HG03103 (cell line): ENCODE data around the gene ADISSP.
A peak's percentile ranks its signal among the peaks of the same experiment; 100 is the strongest.
"Not testable (repeated sequence)": the region's sequence is repeated elsewhere in the genome, so short reads cannot be mapped to it uniquely, and the experiment has no call there.

Experiments used
- ATAC-seq: cut with Tn5 transposase; IDR thresholded peaks from one replicate; pipeline ENCODE4 v1.9.1; 2021; ENCODE audit warnings: low read depth; ENCODE audit not compliant: unreplicated experiment

The ADISSP gene

DNA sequence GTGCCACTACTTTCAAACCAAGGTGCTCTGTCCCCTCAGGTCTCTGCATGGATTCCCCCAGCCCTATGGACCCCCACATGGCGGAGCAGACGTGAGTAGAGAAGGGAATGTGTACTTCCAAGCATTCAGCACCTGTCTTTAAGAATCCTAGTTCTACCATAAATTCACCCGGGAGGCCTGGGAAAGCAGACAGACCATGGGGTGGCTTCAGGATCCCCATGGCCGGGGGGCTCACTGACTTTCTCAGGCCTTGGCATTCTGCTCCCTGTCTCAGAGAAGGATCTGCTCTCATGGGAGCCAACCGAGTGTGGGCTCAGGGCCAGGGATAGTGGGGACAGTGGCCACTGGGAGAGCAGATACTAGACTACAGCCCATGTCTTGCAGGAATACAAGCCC lies 30.8 kb upstream of the ADISSP start:
- no peak for ATAC-seq

DNA sequence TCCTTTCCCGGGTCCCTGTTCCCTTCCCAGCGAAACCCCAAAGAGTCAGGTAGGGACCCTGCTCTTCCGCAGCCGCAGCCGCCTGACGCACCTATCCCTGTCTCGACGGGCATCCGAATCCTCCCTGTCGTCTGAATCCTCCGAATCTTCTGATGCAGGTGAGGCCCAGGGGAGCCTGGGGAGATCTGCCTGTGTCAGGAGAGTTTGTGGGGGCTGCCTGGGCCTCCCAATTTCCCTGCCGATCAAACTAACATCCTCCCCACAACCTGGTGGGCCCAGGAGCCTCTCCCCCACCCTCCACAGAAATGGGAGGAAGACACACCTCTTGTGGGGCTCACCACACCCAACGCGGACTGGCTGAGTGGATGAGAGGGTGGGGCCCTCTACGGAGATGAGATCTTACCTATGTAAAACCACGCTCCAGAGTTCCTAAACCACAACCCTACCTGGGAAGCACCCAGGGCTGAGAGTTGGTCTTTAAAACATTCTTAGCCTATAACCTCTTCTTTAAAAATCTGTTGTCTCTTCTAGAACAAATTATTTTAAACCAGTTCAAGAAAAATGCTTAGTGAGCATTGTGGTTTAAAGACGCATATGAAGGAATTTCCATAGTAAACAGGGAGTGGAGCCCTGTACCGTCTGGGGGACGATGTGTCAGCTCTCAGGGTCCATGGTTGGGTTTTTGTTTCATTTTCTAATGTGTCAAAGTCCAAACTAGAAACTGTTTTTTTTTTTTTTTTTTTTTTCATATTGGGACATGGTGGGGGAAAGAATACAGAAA lies 30.2 kb upstream of the ADISSP start:
- no peak for ATAC-seq

DNA sequence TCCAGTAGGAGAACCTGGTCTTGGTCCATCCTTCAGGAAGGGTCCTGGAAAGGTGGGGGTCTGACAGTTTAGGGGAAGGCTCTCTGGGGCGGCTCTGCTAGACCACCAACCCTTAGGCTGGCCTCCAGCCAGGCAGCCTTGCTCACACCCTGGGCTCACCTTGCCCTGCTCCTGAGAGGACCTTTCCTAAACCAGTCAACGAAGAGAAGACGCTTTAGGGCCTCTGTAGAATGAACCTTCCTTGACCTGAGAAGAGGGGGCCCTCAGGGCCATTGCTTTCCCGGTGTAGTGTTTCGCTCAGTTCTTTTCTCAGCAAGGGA lies 29.6 kb upstream of the ADISSP start:
- no peak for ATAC-seq

DNA sequence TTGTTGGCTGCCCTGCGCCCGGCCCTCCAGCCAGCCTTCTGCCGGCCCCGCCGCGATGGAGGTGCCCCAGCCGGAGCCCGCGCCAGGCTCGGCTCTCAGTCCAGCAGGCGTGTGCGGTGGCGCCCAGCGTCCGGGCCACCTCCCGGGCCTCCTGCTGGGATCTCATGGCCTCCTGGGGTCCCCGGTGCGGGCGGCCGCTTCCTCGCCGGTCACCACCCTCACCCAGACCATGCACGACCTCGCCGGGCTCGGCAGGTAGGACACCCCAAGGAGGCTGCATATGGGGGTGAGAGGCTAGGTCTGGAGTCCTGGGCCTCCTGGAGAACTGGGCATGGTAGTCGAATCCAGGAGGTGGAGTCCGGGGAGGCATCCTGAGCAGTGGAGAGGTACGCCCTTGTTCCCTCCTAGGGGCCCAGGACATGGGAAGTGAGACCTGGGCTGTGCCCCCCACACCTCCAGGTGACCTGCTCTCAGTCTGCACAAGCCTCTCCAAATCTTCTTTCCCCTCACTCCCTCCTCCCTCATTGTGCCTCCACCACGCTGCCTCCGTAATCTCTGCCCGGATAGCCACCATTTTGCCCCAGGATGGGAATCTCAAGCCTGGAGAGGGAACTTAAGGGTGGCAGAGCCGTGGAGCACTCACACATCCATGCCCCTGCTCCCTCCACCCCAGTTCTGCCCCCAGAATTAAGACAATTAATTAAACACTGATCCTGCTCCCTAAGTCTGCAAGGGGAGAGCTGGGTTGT lies 29.1 kb upstream of the ADISSP start:
- ATAC-seq = peak; percentile 3

DNA sequence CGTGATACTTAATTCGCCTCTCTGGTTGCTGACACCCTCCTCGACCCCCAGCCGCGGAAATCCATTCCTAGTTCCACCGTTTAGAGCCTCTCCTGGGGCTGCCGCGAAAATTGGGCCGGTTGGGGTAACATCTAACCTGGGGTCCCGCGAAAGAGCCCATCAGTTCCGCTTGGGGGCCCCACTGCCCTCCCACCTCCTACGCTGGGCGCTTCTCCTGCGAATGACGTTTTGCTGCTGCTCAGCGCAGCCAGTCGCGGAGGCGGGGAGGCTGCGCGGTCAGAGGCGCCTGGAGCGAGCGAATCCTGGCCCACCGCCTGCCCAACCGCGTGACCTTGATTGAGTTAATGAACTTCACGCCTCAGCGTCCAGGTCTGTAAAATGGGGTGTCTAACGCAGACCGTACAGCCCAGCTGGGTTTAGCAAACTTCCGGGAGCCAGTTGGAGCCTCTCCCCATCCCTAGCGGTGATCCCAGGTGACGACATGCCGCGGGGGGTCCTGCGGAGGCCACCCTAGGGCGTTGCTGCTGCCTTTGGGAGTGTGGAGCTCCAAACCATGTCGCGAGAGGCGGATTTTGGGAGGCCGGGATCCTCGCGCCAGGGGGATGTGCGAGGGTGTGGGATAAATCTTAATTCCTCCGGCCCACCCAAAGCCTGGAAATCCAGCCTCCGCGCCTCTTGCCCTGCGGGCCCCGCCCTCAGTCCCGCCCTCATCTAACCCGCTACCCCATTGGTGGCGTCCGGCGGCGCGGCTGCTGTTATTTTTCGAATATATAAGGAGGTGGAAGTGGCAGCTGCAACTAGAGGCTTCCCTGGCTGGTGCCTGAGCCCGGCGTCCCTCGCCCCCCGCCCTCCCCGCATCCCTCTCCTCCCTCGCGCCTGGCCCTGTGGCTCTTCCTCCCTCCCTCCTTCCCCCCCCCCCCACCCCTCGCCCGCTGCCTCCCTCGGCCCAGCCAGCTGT lies 28.2 kb upstream of the ADISSP start, which contains the start of gene CDC25B:
Gene CDC25B (plus strand): TSS at position 800 of the 958 bp plus-strand sequence. CDS start 222 bp downstream, outside the sequence.
- ATAC-seq = peak; percentile 46

DNA sequence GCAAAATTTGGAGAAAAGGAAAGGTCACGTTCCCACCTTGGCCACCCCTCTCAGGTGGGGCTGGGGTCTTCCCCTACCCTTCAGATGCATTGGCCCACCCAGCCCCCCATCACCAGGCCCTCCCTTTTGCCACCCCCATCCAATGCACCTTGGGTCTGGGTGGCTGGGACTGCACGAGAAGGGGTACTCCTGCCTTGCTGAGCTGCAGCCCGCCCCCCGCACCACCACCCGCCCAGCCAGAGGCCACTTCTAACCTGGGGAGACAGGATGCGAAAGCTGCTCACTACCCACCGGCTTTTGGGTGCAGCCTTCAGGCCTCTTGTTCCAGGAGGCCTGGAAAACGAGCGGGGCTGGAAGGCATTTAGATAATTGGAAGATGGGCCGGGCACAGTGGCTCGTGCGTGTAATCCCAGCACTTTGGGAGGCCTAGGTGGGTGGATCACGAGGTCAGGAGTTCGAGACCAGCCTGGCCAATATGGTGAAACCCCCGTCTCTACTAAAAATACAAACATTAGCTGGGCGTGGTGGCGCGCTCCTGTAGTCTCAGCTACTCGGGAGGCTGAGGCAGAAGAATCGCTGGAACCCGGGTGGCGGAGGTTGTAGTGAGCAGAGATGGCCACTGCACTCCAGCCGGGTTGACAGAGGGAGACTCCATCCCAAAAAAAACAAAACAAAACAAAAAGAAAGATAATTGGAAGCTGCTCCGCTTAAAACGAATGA lies 27.3 kb upstream of the ADISSP start:
- ATAC-seq = no peak

DNA sequence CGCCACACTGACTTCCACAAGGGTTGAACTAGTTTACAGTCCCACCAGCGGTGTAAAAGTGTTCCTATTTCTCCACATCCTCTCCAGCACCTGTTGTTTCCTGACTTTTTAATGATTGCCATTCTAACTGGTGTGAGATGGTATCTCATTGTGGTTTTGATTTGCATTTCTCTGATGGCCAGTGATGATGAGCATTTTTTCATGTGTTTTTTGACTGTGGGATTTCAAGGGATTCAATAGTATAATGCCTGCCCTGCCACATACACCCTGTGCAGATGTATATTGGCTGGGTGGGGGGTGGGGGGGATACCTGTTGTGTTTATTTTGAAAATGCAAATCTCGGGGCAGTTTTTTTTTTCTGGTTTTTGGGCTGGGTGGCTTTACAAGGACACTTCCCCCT lies 26.6 kb upstream of the ADISSP start:
- ATAC-seq = not testable (repeated sequence)

DNA sequence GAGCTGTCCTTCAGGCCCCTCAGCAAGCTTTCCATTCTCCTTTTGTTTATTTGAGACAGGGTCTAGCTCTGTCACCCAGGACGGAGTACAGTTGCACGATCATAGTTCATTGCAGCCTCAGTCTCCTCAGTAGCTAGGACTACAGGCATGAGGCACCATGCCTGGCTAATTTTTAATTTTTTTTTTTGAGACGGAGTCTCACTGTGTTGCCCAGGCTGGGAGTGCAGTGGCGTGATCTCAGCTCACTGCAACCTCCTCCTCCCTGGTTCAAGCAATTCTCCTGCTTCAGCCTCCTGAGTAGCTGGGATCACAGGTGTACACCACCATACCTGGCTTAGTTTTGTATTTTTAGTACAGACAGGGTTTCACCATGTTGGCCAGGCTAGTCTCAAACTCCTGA lies 21.6 kb upstream of the ADISSP start:
- not testable (repeated sequence) for ATAC-seq

DNA sequence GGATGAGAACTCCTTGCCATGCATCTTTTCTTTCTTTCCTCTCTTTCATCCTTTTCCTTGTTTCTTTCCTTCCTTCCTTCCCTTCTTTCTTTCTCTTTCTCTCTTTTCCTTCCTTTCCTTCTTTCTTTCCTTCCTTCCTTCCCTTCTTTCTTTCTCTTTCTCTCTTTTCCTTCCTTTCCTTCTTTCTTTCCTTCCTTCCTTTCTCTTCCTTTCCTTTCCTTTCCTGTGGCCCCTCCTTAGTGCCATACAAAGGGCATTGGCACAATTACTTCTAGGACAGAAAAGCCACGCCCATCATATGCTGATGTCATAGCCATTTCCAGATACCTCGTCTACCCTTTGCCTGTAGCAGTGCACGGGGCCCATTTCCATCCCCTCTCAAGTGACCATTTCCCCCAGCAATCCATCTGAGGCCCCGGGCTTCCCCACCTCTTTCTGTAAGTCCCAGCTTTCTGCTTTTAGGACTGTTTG lies 21.2 kb upstream of the ADISSP start:
- ATAC-seq = no peak

DNA sequence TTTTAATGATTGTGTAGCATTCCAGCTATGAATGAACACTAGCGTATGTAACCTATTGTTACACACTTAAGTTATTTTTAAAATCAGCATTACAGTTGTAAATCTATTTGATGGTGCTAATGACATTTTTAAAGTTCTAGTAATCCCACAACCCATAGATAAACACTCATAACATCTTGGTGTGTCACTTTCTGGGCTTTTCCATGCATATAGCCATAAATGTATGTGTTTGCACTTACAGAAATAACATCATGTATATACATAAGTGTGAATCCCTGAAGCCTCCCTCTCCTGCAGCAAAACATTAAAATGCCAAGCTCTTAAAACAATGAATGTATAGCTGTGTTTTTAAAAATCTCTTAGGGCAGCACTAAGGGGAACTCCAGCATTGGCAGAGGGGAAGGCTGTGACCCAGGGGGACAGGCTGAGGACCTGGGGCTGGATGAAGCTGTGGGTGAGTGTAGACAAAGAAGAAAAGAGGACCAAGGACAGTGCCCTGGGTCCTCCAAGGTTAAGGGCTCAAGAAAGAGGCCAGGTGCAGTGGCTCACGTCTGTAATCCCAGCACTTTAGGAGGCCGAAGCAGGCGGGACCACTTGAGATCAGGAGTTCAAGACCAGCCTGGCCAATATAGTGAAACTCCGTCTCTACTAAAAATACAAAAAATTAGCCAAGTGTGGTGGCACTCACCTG lies 19.9 kb upstream of the ADISSP start:
- ATAC-seq = no peak

DNA sequence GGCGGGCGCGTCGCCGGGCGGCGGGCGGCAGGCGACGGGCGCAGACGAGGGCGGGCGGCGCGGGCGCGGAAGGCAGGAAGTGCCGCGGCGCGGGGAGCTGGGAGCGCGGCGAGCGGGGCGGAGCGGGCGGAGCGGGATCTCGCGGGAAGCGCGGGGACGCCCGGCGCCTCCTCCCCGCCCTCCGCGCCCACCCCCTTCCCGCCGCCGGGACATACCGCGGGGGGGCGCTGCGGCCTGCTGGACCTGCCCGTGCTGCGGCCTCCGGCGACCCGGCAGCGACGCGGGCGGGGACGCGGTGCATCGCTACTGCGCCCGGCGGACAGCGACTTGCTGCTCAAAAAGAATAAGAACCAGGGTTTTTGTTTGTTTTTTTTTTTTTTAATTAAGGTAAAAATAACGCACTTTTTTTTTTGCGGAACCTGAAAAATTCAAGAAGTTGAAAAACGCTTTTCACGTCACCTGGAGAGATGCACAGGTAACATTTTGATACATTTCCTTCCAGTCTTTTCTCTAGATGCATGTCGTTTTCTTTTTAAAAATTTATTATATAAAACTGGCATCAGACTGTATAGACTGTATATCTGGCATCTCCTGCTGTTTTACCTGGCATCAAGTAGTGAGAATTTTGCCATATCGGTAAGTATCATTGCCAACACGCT lies 19.2 kb upstream of the ADISSP start, which contains the start of gene CENPB:
Gene CENPB (minus strand): TSS at position 76 of the 659 bp plus-strand sequence. CDS start 257 bp downstream, outside the sequence.
- peak; percentile 72 for ATAC-seq

DNA sequence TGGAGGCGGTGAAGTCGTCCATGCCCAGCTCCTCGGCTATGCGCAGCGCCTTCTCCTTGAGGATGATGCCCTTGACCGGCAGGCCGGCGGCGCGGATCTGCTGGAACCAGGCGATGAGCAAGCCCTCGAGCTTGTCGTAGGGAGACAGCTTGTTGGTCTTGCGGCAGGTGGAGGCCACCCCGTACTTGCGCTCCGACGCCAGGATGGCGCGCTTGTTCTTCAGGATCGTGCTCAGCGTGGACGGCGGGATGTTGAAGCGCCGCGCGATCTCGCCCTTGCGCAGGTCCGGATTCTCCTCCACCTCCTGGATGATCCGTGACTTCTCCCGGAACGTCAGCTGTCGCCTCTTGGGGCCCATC lies 18.6 kb upstream of the ADISSP start:
- ATAC-seq = peak; percentile 3

DNA sequence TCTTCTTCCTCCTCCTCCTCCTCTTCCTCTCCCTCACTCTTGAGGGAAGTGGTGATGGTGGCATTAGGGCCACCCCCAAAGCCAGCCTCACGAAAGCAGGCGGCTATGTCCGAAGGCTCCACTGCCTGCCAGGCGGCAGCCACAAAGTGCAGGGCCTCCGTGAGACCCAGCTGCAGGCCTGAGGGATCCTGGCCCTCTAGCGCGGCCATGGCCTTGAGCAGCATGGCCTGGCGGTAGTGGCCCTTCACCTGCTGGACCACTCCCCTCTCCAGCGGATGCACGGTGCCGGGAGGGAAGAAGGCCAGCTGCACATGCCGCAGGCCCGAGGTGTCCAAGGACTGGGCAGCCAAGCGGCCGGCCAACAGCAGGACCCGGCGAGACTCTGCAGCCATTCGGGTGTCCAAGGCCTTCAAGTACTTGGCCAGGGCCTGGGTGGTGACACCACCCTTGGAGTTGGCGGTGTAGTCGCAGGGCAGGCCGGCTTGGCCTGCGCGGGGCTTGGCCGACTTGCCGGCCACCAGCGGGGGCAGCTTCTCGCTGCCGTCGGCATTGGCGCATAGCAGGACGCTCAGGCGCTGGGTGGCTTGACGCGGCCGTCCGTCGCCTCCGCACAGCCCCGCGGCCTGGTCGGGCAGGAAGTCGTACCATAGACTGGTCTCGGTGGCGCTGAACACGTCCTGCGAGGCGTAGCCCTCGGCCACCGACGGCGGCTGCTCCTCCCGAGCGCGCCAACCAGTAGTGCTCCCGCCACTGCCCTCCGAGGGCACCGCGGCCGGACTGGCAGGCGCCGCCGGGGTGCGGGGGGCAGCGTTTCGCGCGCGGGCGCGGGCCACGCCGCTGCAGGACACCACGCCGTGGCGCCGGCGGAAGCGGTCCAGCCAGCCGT lies 17.9 kb upstream of the ADISSP start:
- no peak for ATAC-seq

DNA sequence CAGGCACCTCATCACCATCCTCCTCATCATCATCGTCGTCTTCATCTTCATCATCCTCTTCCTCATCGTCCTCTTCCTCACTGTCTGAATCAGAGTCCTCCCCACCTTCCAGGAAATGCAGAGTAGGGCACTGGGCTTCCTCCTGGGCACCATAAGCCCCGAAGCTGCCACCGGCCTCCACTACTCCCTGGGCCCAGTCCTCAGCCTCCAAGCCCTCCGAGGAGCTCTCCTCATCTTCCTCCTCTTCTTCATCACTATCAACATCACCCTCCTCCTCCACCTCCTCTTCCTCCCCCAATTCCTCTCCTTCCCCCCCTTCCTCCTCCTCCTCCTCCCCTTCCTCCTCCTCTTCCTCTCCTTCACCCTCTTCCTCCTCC lies 17.3 kb upstream of the ADISSP start:
- ATAC-seq = no peak

DNA sequence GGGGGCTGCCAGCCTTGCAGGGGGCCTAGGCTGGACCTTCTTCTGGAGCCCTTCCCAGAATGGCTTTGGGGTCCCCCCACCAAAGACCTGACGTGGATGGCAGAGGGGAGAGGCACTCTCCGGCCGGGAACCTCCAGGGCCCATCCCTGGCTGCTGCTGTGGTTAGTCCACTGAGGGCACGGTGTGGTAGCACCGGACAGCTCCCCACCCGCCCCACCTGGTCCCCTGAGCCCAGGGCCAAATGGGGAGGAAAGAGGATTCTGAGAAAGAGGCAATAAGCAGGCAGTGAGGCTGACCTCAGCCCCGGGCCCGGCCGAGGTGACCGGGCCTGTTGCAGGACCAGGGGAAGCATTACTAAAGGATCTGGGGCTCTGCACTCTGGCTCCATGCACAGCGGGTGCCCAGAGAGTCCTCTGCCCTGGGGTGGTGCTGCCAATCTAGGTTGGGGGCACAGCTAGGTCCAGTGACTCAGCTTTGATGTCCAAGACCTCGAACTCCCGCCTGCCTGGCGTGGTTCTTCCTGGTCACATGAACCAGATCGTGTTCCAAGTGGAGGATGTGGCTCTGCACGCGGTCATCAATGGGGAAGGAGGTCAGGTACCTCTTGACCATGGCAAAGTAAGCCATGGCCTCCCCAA lies 16.8 kb upstream of the ADISSP start:
- ATAC-seq = no peak

DNA sequence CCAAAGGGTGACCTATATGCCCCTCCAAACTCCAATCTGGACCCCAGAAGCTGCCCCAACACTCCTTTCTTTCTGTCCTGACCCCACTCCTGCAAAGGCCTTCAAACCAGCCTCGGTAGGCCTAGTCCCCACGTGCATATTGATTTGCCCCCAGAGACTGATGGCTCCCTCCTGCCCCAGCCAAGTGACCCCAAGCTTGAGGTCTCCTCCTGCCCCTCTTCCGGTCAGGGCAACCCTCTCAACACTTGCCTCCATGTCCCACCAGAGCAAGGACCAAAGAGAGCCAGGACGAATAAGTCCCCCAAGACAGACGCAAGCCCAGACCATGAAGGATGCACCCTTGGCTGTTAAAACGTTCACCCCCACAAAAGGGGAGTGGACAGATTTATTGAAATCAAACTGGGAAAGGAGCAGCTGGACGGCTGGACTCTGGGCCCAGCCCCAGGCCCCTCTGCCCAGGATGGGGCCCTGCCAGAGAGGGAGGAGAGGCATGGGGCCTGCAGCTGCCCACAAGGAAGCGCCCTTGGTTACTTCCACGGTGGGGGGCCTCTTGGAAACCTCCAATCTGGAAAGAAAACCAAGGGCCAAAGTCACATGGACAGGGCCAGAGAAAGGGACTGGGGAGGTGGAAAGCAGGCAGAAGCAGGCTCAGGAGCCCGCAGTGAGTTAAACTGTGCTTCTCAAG lies 16.1 kb upstream of the ADISSP start:
- ATAC-seq = no peak

DNA sequence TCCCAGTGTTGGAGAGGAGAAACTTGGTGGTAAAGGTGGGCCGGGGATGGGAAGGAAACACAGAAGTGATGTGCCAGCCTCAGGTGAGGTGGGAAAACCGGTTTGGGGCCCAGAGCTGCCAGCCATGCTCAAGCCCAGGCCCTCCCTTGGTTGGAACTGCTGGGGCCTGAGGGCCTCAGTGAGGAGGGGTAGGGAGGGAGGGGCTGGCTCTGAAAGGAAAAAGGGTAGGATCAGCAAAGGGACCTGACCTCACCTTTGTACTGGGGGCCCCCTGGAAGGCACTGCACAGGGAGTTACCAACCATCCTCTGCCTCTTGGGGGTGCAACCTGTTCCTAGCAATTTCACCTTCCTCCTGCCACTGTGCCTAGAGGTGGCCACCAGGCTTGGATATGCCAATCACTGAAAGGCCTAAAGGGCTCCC lies 15.5 kb upstream of the ADISSP start:
- no peak for ATAC-seq
